ENCODE measurements around the gene NR2C2. TPM values are rescaled to one million over a fixed set of nuclear protein-coding genes. Genes with fewer than 3 reads are reported as not detected.
A peak's percentile ranks its signal among the peaks of the same experiment; 100 is the strongest.

Gene NR2C2
- total RNA-seq (ENCODE audit: unreplicated experiment) = 57.5 TPM
- long read RNA-seq, partial matches to known transcripts = 0 of 3 reads
- long read RNA-seq, other reads (novel, unspliced or antisense) = 3 of 3 reads

DNA sequence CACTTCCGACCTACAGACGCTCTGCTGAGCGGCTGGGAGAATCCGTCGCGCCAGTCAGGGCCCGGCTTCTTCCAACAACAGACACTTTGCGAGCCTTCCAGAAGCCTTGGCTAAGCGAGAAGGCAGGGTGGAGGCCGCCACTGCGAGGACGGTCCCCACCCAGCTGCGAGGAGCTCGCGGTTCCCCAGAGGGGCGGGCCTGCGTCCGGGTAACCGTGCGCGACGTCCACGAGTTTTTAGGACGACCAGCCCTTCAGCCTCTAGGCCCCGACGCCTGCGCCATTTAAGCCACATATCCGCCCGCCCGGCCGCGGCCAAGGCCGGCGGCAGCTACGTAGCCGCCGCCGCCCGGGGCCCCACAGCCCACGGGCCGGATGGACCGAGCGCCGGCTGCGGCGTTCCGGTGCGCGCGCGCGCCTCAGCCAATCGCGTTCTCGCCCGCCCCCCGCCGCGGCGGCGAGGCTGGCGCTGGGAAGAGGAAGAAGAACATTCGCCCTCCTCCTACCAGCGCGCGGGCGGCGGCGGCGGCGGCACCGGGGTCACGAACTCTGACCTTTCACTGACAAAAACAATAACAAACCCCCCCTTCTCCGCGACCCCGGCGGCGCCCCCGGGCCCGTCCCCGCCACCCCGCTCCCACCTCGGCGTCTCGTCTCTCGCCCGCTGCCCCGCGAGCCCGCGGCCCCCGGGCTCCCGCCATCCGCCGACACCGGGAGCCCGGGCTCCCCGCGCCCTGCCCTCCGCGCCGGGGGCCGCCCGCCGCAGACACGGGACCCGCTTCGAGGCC, at the start of gene NR2C2:
Gene NR2C2, plus strand, starts transcription at position 484 of the 786 bp plus-strand sequence. CDS start 56,332 bp downstream, outside the sequence.
- Mint-ChIP-seq H3K4me1 (ENCODE audit: low read depth, unreplicated experiment) (peaks cover 23% of the 10 kb centered on the region), H3K4me3 (ENCODE audit: unreplicated experiment) (peak within 1 kb of the TSS; percentile 98), H3K36me3 (ENCODE audit: unreplicated experiment) (no peaks in the 10 kb centered on the region), H3K27ac (ENCODE audit: unreplicated experiment) (peak within 1 kb of the TSS; percentile 98), H3K27me3 (ENCODE audit: unreplicated experiment) (peaks cover 3% of the 10 kb centered on the region), H3K9me3 (ENCODE audit: unreplicated experiment) (peaks cover 4% of the 10 kb centered on the region)
- TF ChIP-seq, protein P1, sequence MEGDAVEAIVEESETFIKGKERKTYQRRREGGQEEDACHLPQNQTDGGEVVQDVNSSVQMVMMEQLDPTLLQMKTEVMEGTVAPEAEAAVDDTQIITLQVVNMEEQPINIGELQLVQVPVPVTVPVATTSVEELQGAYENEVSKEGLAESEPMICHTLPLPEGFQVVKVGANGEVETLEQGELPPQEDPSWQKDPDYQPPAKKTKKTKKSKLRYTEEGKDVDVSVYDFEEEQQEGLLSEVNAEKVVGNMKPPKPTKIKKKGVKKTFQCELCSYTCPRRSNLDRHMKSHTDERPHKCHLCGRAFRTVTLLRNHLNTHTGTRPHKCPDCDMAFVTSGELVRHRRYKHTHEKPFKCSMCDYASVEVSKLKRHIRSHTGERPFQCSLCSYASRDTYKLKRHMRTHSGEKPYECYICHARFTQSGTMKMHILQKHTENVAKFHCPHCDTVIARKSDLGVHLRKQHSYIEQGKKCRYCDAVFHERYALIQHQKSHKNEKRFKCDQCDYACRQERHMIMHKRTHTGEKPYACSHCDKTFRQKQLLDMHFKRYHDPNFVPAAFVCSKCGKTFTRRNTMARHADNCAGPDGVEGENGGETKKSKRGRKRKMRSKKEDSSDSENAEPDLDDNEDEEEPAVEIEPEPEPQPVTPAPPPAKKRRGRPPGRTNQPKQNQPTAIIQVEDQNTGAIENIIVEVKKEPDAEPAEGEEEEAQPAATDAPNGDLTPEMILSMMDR (IDR thresholded peaks at IDR 0.05; ENCODE audit: partially characterized antibody, unreplicated experiment) = no peak
- DNase-seq = peak; percentile 83

- DNase-seq = no peak
- TF ChIP-seq, protein P1 (IDR thresholded peaks at IDR 0.05; ENCODE audit: partially characterized antibody, unreplicated experiment) = no peak
- H3K4me3 Mint-ChIP-seq (ENCODE audit: unreplicated experiment) = no peak overlapping the region
- peaks cover 3% of the 10 kb centered on the region for H3K27me3 Mint-ChIP-seq (ENCODE audit: unreplicated experiment)
- H3K27ac Mint-ChIP-seq (ENCODE audit: unreplicated experiment) = no peak overlapping the region
- H3K9me3 Mint-ChIP-seq (ENCODE audit: unreplicated experiment) = peaks cover 4% of the 10 kb centered on the region
- H3K4me1 Mint-ChIP-seq (ENCODE audit: low read depth, unreplicated experiment) = no peaks in the 10 kb centered on the region
- no peaks in the 10 kb centered on the region for H3K36me3 Mint-ChIP-seq (ENCODE audit: unreplicated experiment)
Measured at GRCh38 chr3:14898929-14899328, 48.5 kb upstream of the NR2C2 start.

- Mint-ChIP-seq H3K4me3 (ENCODE audit: unreplicated experiment) (no peak overlapping the region), H3K27ac (ENCODE audit: unreplicated experiment) (no peak overlapping the region), H3K27me3 (ENCODE audit: unreplicated experiment) (peaks cover 3% of the 10 kb centered on the region), H3K9me3 (ENCODE audit: unreplicated experiment) (peaks cover 6% of the 10 kb centered on the region), H3K36me3 (ENCODE audit: unreplicated experiment) (peaks cover 3% of the 10 kb centered on the region), H3K4me1 (ENCODE audit: low read depth, unreplicated experiment) (no peaks in the 10 kb centered on the region)
- TF ChIP-seq, protein P1 (IDR thresholded peaks at IDR 0.05; ENCODE audit: partially characterized antibody, unreplicated experiment) = no peak
- no peak for DNase-seq
Measured at GRCh38 chr3:14899993-14900618, 47.3 kb upstream of the NR2C2 start.

DNA sequence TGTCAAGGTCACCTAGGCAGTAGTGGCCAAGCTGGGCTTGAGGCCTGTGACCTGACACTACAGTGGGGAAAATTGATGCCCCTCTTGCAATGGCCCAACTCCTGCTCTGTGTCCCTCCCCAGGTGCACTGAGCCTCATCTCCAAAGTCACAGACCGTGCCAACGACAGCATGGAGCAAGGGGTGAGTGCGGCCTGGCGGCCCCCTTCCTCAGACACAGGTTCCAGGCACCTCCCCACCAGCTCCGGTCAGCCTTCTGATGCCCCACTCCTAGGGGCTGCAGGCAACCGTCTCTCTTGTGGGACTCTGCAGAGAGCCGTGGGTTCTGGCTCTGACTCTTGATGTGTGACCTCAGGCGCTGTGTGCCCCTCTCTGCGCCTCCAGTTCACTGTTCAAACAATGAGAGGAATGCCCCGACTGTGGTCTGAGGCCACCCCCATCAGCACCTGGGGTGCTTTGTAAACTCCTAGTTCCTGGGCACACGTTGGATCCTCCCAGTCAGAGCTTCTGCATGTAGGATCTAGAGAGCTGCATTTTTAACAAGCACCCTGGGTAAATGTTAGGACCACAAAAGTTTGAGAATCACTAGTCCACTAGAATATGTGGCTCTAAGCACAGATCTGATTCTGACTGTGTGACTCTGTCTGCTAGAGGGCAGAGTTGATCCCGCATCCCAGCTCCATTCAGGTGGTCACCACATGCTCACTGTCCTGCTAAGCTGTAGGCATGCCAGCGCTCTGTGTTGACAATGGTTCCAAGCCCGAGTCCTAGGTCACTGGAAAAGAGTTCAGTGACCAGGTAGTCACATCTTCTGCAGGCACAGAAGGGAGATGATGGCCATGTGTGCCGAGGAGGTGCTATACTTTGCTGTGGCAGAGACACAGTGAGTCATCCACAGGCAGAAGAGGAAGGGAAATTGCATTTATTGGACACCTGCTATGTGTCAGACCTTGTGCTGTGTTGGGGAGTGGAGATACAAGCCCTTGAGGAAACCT, 46.2 kb upstream of the NR2C2 start:
- Mint-ChIP-seq H3K27ac (ENCODE audit: unreplicated experiment) (no peak overlapping the region), H3K4me3 (ENCODE audit: unreplicated experiment) (no peak overlapping the region), H3K36me3 (ENCODE audit: unreplicated experiment) (peaks cover 9% of the 10 kb centered on the region)

More for the DNA sequence above, 46.2 kb upstream of the NR2C2 start:
- Mint-ChIP-seq H3K4me1 (ENCODE audit: low read depth, unreplicated experiment) (no peaks in the 10 kb centered on the region), H3K9me3 (ENCODE audit: unreplicated experiment) (peaks cover 7% of the 10 kb centered on the region), H3K27me3 (ENCODE audit: unreplicated experiment) (peaks cover 3% of the 10 kb centered on the region)
- DNase-seq = no peak
- TF ChIP-seq, protein P1 (IDR thresholded peaks at IDR 0.05; ENCODE audit: partially characterized antibody, unreplicated experiment) = no peak
